Measurements from ENCODE around the gene HOXB8.

The HOXB8 gene

DNA sequence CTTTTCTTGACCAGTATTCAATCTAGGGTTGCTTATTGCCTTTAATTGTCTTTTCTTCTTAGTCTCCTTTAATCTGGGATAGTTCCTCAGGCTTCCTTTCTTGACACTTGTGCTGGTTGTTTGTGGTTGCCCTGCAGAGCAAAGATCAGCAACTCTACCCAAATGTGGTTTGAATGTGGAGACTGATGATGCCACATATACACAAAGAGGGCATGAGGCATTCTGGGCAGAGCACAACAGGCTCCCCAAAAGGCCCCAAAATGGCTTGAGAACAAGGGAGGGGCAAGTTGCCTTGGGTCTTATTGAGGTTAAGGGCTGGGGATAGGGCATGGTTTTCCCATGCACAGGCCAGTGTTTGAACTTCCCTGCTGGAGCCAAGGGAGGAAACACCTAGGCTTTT, 40.8 kb upstream of the HOXB8 start:
- no peaks in the 10 kb centered on the region for H3K36me3 ChIP-seq (ENCODE audit: insufficient read depth, low read length)
- H3K9me2 ChIP-seq (ENCODE audit: low read depth, low read length): no peaks in the 10 kb centered on the region
- H3K4me2 ChIP-seq (ENCODE audit: low read length): no peak overlapping the region
- H3K27ac ChIP-seq (ENCODE audit: low read depth, low read length, poor library complexity, severe bottlenecking): no peak overlapping the region
- no peak overlapping the region for H3K4me3 ChIP-seq (ENCODE audit: low read depth, low read length, poor library complexity, severe bottlenecking)
- peaks cover 2% of the 10 kb centered on the region; the same call in 1 of the 2 replicates for H3K27me3 ChIP-seq (ENCODE audit: insufficient read depth, low read length)
- no peak overlapping the region for H2AFZ ChIP-seq (ENCODE audit: low read length)
- H3K4me1 ChIP-seq (ENCODE audit: insufficient read depth, low read length, severe bottlenecking): no peaks in the 10 kb centered on the region
- H4K20me1 ChIP-seq (ENCODE audit: insufficient read depth, low read length): no peaks in the 10 kb centered on the region
- H3K9me3 ChIP-seq (ENCODE audit: low read length): no peaks in the 10 kb centered on the region
- no peak for TF ChIP-seq EZH2 (IDR thresholded peaks at IDR 0.05; ENCODE audit: borderline replicate concordance, low read length)
- H3K79me2 ChIP-seq (ENCODE audit: insufficient read depth, low read length): no peaks in the 10 kb centered on the region
- H3F3A ChIP-seq (ENCODE audit: insufficient read depth, low read length): no peaks in the 10 kb centered on the region
- no peak overlapping the region for H3K9ac ChIP-seq (ENCODE audit: low read length)

DNA sequence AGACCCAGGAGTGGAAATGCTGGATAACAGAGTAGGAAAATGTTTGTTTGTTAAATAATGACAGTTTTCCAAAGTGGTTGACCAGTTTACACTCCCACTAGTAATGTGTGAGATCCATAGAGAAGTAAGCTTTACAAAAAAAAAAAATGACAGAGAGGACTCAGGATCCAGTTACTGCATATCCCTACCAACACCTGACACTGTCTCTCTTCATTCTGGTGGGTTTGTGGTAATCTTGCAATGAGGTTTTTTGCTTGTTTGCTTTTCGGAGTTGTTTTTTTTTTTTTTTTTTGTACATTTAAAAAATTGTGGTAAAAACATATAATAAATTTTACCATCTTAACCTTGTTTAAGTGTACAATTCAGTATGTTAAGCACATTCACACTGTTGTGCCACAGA, 34.6 kb upstream of the HOXB8 start:
- H3K9me3 ChIP-seq (ENCODE audit: low read length): no peaks in the 10 kb centered on the region
- H3F3A ChIP-seq (ENCODE audit: insufficient read depth, low read length): no peaks in the 10 kb centered on the region
- no peaks in the 10 kb centered on the region for H3K4me1 ChIP-seq (ENCODE audit: insufficient read depth, low read length, severe bottlenecking)
- no peak overlapping the region for H2AFZ ChIP-seq (ENCODE audit: low read length)
- H3K36me3 ChIP-seq (ENCODE audit: insufficient read depth, low read length): no peaks in the 10 kb centered on the region
- TF ChIP-seq EZH2 (IDR thresholded peaks at IDR 0.05; ENCODE audit: borderline replicate concordance, low read length): no peak
- TF ChIP-seq, protein P1, sequence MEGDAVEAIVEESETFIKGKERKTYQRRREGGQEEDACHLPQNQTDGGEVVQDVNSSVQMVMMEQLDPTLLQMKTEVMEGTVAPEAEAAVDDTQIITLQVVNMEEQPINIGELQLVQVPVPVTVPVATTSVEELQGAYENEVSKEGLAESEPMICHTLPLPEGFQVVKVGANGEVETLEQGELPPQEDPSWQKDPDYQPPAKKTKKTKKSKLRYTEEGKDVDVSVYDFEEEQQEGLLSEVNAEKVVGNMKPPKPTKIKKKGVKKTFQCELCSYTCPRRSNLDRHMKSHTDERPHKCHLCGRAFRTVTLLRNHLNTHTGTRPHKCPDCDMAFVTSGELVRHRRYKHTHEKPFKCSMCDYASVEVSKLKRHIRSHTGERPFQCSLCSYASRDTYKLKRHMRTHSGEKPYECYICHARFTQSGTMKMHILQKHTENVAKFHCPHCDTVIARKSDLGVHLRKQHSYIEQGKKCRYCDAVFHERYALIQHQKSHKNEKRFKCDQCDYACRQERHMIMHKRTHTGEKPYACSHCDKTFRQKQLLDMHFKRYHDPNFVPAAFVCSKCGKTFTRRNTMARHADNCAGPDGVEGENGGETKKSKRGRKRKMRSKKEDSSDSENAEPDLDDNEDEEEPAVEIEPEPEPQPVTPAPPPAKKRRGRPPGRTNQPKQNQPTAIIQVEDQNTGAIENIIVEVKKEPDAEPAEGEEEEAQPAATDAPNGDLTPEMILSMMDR (IDR thresholded peaks at IDR 0.05; ENCODE audit: low read length): no peak
- no peak overlapping the region for H3K4me3 ChIP-seq (ENCODE audit: low read depth, low read length, poor library complexity, severe bottlenecking)
- H4K20me1 ChIP-seq (ENCODE audit: insufficient read depth, low read length): no peaks in the 10 kb centered on the region
- H3K4me2 ChIP-seq (ENCODE audit: low read length): no peak overlapping the region
- no peak overlapping the region for H3K9ac ChIP-seq (ENCODE audit: low read length)
- H3K27me3 ChIP-seq (ENCODE audit: insufficient read depth, low read length): no peaks in the 10 kb centered on the region
- H3K79me2 ChIP-seq (ENCODE audit: insufficient read depth, low read length): no peaks in the 10 kb centered on the region
- H3K9me2 ChIP-seq (ENCODE audit: low read depth, low read length): no peaks in the 10 kb centered on the region
- H3K27ac ChIP-seq (ENCODE audit: low read depth, low read length, poor library complexity, severe bottlenecking): no peak overlapping the region

DNA sequence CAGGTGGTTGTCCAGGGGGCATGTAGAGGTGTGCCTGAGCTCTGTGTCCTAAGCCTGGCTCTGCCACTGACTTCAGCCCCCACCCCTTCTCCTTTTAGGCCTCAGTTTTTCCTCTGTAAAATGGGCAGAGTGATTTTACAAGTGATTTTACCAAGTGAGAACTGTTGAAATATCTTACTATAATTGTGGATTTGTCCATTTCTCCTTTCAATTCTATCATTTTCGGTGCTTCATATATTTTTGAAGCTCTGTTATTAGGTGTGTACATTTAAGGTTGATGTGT, 32.8 kb upstream of the HOXB8 start:
- H3K27ac ChIP-seq (ENCODE audit: low read depth, low read length, poor library complexity, severe bottlenecking): no peak overlapping the region

More for the DNA sequence above, 32.8 kb upstream of the HOXB8 start:
- no peaks in the 10 kb centered on the region for H3K36me3 ChIP-seq (ENCODE audit: insufficient read depth, low read length)
- no peaks in the 10 kb centered on the region for H3K9me2 ChIP-seq (ENCODE audit: low read depth, low read length)
- no peak overlapping the region for H3K4me3 ChIP-seq (ENCODE audit: low read depth, low read length, poor library complexity, severe bottlenecking)
- no peaks in the 10 kb centered on the region for H3K4me1 ChIP-seq (ENCODE audit: insufficient read depth, low read length, severe bottlenecking)
- H3K79me2 ChIP-seq (ENCODE audit: insufficient read depth, low read length): no peaks in the 10 kb centered on the region
- H3K9ac ChIP-seq (ENCODE audit: low read length): no peak overlapping the region
- no peaks in the 10 kb centered on the region for H3K9me3 ChIP-seq (ENCODE audit: low read length)
- H3K27me3 ChIP-seq (ENCODE audit: insufficient read depth, low read length): 0 out of 2 replicates have a peak, but pooled peaks cover 5% of the 10 kb centered on the region
- no peak overlapping the region for H3K4me2 ChIP-seq (ENCODE audit: low read length)
- TF ChIP-seq, protein P1 (IDR thresholded peaks at IDR 0.05; ENCODE audit: low read length): no peak
- no peak for TF ChIP-seq EZH2 (IDR thresholded peaks at IDR 0.05; ENCODE audit: borderline replicate concordance, low read length)
- no peaks in the 10 kb centered on the region for H3F3A ChIP-seq (ENCODE audit: insufficient read depth, low read length)
- H2AFZ ChIP-seq (ENCODE audit: low read length): no peak overlapping the region
- H4K20me1 ChIP-seq (ENCODE audit: insufficient read depth, low read length): no peaks in the 10 kb centered on the region

Measured in OCI-LY1 (cell line).